HCT116 (cell line): ENCODE measurements around the gene PEX11G.

Source experiments
- ATF3 ChIP-seq: IDR thresholded peaks from 2 replicates; pipeline ENCODE4 v1.6.1; 2012
- CEBPB ChIP-seq: IDR thresholded peaks from 2 replicates; pipeline ENCODE4 v1.6.1; 2012; ENCODE audit warnings: low read depth
- CTCF ChIP-seq, 3 experiments: fragments of 200-600 bp in 1 of 3; sonication (generic) in 1 of 3; IDR thresholded peaks in 2 of 3; conservative IDR thresholded peaks in 1 of 3; 2 replicates each; pipeline ENCODE4 v1.5.1; 2012 to 2017; ENCODE audit warnings: low read depth in 2 of 3, low read length in 2 of 3, antibody characterized with exemption in 1 of 3, borderline replicate concordance in 1 of 3, control low read depth in 1 of 3, mild to moderate bottlenecking in 1 of 3, mixed read lengths in 1 of 3, mixed run types in 1 of 3, moderate library complexity in 1 of 3; ENCODE audit not compliant: insufficient read depth in 1 of 3
- EZH2 ChIP-seq: fragments of 200-600 bp; sonication (generic); IDR thresholded peaks from 2 replicates; pipeline ENCODE4 v1.6.1; 2017; ENCODE audit warnings: antibody characterized with exemption, mixed run types
- JUND ChIP-seq: IDR thresholded peaks from 2 replicates; pipeline ENCODE4 v1.6.1; 2012
- POLR2AphosphoS5 ChIP-seq: IDR thresholded peaks from 2 replicates; pipeline ENCODE4 v1.6.1; 2011; ENCODE audit warnings: mild to moderate bottlenecking, low read depth, low read length, moderate library complexity
- REST ChIP-seq: IDR thresholded peaks from 2 replicates; pipeline ENCODE4 v1.6.1; 2012; ENCODE audit warnings: low read depth

GRCh38 chr19:7505682-7506384, 17.0 kb upstream of the PEX11G start:
- TF ChIP-seq CEBPB, result no peak
- no peak for TF ChIP-seq EZH2
- no peak for TF ChIP-seq REST
- no peak for TF ChIP-seq ATF3
- no peak for TF ChIP-seq JUND
- TF ChIP-seq CTCF (IDR thresholded peaks at IDR 0.05 in 2 of 3, conservative IDR thresholded peaks at IDR 0.05 in 1 of 3; ENCODE audit: borderline replicate concordance in 1 of 3, insufficient read depth in 1 of 3, low read depth in 2 of 3, low read length in 2 of 3), result no peak
- TF ChIP-seq POLR2AphosphoS5, result peak; percentile 75
